ENCODE results near the gene OR51E2. TPM values are rescaled to one million over a fixed set of nuclear protein-coding genes. Genes with fewer than 3 reads are reported as not detected.

OR51E2 gene
- total and polyA plus RNA-seq, 2 experiments from 2014 or later = not detected

DNA sequence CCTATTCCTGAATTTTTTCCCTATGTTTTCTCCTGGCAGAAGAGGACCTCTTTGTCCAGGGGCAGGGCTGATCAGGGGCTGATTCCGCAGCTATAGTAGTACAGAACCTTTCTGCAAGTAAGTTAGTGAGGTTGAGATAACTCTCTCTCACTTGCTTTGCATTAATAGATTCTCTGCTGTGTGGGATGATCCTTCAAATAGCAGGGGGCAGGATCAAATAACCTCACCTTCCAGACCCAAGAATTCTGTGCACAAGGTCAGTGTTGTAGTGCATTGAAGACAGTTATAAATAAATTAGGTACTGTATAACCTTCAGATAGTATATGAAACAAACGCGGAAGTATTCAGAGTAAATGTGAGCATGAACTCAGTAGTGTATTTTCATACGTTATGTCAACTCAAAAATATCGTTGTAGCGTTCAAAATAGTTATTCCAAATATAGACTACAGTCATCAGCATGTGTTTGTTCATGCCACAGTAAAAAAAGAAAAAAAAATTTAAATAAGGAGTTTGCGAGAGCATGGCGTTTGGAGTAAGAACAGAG lies 7.2 kb upstream of the OR51E2 start:
- TF ChIP-seq, protein P1, sequence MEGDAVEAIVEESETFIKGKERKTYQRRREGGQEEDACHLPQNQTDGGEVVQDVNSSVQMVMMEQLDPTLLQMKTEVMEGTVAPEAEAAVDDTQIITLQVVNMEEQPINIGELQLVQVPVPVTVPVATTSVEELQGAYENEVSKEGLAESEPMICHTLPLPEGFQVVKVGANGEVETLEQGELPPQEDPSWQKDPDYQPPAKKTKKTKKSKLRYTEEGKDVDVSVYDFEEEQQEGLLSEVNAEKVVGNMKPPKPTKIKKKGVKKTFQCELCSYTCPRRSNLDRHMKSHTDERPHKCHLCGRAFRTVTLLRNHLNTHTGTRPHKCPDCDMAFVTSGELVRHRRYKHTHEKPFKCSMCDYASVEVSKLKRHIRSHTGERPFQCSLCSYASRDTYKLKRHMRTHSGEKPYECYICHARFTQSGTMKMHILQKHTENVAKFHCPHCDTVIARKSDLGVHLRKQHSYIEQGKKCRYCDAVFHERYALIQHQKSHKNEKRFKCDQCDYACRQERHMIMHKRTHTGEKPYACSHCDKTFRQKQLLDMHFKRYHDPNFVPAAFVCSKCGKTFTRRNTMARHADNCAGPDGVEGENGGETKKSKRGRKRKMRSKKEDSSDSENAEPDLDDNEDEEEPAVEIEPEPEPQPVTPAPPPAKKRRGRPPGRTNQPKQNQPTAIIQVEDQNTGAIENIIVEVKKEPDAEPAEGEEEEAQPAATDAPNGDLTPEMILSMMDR (IDR thresholded peaks at IDR 0.05; ENCODE audit: low read depth, low read length) = no peak
- Histone ChIP-seq H3K4me1 (ENCODE audit: low read depth) (peaks cover 8% of the 10 kb centered on the region), H3K27ac (no peak overlapping the region), H3K9me3 (ENCODE audit: low read depth) (no peaks in the 10 kb centered on the region), H3K36me3 (no peaks in the 10 kb centered on the region), H3K4me3 (no peak overlapping the region), H3K27me3 (no peaks in the 10 kb centered on the region)
- DNase-seq (ENCODE audit: low read depth in 1 of 2, low spot score in 1 of 2) = no peak

DNA sequence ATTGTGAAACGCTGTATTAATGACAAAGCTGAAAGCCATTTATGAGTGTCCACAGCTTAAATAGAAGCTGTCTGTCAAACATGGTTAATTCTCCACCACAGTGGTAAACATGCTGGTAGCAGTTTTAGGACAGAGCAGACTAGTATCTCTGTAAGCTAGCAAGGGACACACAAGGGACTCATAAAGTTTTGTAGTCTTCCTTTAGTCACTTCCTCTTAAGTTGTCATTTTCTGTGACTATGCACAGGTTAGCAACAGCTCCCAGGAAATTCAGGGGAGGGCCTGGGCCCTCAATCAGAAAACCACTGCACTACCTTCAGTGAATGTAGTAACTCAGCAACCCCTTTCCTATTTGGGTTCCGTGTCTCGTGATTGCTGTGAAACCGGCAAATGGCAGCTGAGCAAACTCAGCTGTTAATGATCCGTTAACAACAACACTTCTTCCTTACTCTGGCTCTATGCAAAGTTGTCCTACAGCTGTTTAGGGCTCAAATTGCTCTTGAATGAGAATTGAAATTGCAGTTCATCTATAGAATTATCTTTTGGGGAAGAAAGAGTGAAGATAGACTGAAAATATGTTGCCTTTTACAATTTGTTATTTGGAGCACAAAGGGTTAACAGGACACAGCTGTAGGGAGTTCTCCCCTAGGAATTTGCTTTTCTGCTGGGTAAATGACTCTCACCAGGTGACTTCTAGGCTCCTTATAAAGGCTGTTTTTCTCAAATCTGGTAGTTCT lies 6.6 kb upstream of the OR51E2 start, which contains the start of gene MMP26:
TSS of gene MMP26 (plus strand) at position 731 of the 736 bp plus-strand sequence.
- H3K27ac ChIP-seq = no peak within 1 kb of the TSS
- H3K4me1 ChIP-seq (ENCODE audit: low read depth) = peaks cover 8% of the 10 kb centered on the region
- DNase-seq (ENCODE audit: low read depth in 1 of 2, low spot score in 1 of 2) = no peak
- no peaks in the 10 kb centered on the region for H3K27me3 ChIP-seq
- no peaks in the 10 kb centered on the region for H3K9me3 ChIP-seq (ENCODE audit: low read depth)
- no peaks in the 10 kb centered on the region for H3K36me3 ChIP-seq
- TF ChIP-seq, protein P1 (IDR thresholded peaks at IDR 0.05; ENCODE audit: low read depth, low read length) = no peak
- no peak within 1 kb of the TSS for H3K4me3 ChIP-seq

DNA sequence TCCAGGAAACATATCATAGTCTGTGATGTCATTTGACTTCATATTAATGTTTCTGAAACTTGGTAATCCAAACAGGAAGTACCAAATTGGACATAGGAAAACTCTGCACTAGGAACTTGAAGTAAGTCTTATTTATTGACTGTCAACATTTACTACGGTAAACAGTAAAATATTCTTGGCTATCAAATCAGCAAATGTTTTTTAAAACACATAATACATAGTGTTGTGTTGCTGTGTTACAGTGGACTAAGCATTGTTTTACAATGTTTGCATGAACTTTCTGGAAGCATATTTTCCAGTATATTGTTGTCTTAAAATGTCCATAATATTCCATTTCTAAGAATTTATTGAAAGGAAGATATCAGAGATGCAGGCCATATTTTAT lies 2.8 kb upstream of the OR51E2 start:
- H3K27me3 ChIP-seq = no peaks in the 10 kb centered on the region

DNA sequence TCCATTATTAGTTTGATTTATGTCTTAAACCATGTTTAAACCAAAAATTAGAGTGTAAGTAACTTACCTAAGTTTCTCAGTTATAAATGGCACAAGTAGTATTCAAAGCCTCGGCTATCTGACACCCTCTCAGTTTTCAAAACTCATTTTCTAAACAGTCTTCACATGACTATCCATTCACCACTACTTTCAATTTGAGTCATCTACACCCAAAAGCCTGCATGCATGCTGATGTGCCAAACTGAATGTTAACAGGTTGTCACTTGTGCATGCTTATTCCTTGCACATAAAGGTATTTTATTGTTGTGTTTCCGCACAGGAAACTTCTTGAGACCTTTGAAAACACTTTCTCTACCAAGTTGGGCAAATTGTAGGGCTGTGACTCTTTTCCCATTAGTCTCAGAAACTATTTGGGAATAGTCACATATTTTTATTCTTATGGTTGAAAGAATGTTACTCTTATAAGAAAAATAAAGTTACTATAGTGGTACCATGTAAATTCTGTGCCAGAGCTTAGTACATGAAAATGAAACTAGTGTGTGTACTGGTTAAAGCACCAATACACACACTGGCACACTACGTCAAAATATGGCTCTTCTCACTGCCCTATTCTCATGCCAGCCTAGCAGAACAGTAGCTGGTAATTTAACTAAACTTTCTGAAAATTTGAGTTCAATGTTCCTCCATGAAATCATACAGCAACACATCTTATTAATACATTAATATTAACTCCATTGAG lies 2.2 kb upstream of the OR51E2 start:
- Histone ChIP-seq H3K27ac (no peak overlapping the region), H3K36me3 (no peaks in the 10 kb centered on the region), H3K27me3 (no peaks in the 10 kb centered on the region), H3K4me1 (ENCODE audit: low read depth) (peaks cover 5% of the 10 kb centered on the region), H3K9me3 (ENCODE audit: low read depth) (no peaks in the 10 kb centered on the region), H3K4me3 (no peak overlapping the region)
- TF ChIP-seq, protein P1 (IDR thresholded peaks at IDR 0.05; ENCODE audit: low read depth, low read length) = no peak
- DNase-seq (ENCODE audit: low read depth in 1 of 2, low spot score in 1 of 2) = no peak

More for the DNA sequence above, 2.8 kb upstream of the OR51E2 start:
- H3K4me1 ChIP-seq (ENCODE audit: low read depth) = peaks cover 8% of the 10 kb centered on the region
- TF ChIP-seq, protein P1 (IDR thresholded peaks at IDR 0.05; ENCODE audit: low read depth, low read length) = no peak
- no peak overlapping the region for H3K27ac ChIP-seq
- no peaks in the 10 kb centered on the region for H3K9me3 ChIP-seq (ENCODE audit: low read depth)
- no peaks in the 10 kb centered on the region for H3K36me3 ChIP-seq
- no peak for DNase-seq (ENCODE audit: low read depth in 1 of 2, low spot score in 1 of 2)
- no peak overlapping the region for H3K4me3 ChIP-seq

DNA sequence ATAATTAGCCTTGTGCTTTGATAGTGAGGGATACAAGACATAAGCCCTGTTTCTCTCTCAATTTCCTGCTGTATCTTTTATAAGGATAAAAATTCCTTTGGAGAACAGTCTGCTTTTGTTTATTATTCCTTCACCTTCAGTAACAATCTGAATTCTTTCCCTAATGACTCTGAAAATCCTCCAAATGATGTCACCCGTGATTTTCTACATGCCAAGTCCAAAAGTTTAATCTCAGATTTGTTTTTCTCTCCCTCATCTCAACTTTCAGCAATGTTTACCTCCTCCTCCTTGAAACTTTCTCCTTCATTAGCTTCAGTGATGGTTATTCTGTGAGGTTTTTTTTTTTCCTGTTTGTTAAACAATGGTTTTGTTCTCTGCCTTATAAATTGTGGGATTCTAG lies 2.2 kb downstream of the OR51E2 start:
- H3K4me3 ChIP-seq = no peak overlapping the region
- no peaks in the 10 kb centered on the region for H3K36me3 ChIP-seq
- H3K9me3 ChIP-seq (ENCODE audit: low read depth) = no peaks in the 10 kb centered on the region
- no peaks in the 10 kb centered on the region for H3K4me1 ChIP-seq (ENCODE audit: low read depth)
- no peaks in the 10 kb centered on the region for H3K27me3 ChIP-seq
- no peak for DNase-seq (ENCODE audit: low read depth in 1 of 2, low spot score in 1 of 2)
- no peak overlapping the region for H3K27ac ChIP-seq
- TF ChIP-seq, protein P1 (IDR thresholded peaks at IDR 0.05; ENCODE audit: low read depth, low read length) = no peak

All from cardiac muscle cell (in vitro differentiated cells and primary cell).